Lower leg skin (tissue), 3 donors: ENCODE results near the gene DSG2.

Experiments used
- CTCF ChIP-seq, 3 donors: fragments of 450-650 bp; IDR thresholded peaks; one replicate each; pipeline ENCODE4 v1.5.1; 2016; ENCODE audit warnings: antibody characterized with exemption in 3 of 3, mild to moderate bottlenecking in 3 of 3, moderate library complexity in 2 of 3
- POLR2A ChIP-seq, 2 donors: fragments of 450-650 bp; IDR thresholded peaks; one replicate each; pipeline ENCODE4 v1.6.1; 2016 to 2017; ENCODE audit warnings: antibody characterized with exemption in 2 of 2, mild to moderate bottlenecking in 1 of 2, moderate library complexity in 1 of 2

- TF ChIP-seq CTCF (IDR thresholded peaks at IDR 0.05) = no peak
- TF ChIP-seq POLR2A (IDR thresholded peaks at IDR 0.05) = no peak
Measured at GRCh38 chr18:31575515-31576257, 77.7 kb downstream of the DSG2 start.
